Vagina (tissue), 2 donors: ENCODE measurements around the gene CDC27. TPM values are rescaled to one million over a fixed set of nuclear protein-coding genes. Genes with fewer than 3 reads are reported as not detected.
"Not testable (repeated sequence)": the region's sequence is repeated elsewhere in the genome, so short reads cannot be mapped to it uniquely, and the experiment has no call there.

Source experiments
- DNase-seq, 2 donors: peaks; one replicate each; pipeline ENCODE4 v3.0.0-alpha.2; 2017; ENCODE audit errors: extremely low spot score in 2 of 2
- H3K27ac ChIP-seq: fragments of 200-600 bp; sonication (generic); one replicate; pipeline ENCODE4 v1.5.1; 2019
- H3K27me3 ChIP-seq: fragments of 200-600 bp; sonication (generic); one replicate; pipeline ENCODE4 v1.5.1; 2019
- H3K36me3 ChIP-seq, 2 donors: fragments of 200-600 bp; sonication (generic); one replicate each; pipeline ENCODE4 v1.5.1; 2017 to 2019
- H3K4me1 ChIP-seq: fragments of 200-600 bp; sonication (generic); one replicate; pipeline ENCODE4 v1.5.1; 2019
- H3K4me3 ChIP-seq, 2 donors: fragments of 200-600 bp; sonication (generic); 1 replicate in 1 of 2; 2 replicates in 1 of 2; pipeline ENCODE4 v1.5.1; 2016 to 2019
- H3K9me3 ChIP-seq: fragments of 200-600 bp; sonication (generic); one replicate; pipeline ENCODE4 v1.5.1; 2019
- POLR2A ChIP-seq, 2 donors: fragments of 450-650 bp; IDR thresholded peaks; one replicate each; pipeline ENCODE4 v1.6.1; 2017; ENCODE audit warnings: antibody characterized with exemption in 2 of 2, mild to moderate bottlenecking in 2 of 2, moderate library complexity in 2 of 2
- POLR2AphosphoS5 ChIP-seq, 2 donors: sonication (generic); formaldehyde crosslinking; IDR thresholded peaks; one replicate each; pipeline ENCODE4 v1.9.0; 2017; ENCODE audit warnings: antibody characterized with exemption in 2 of 2, mild to moderate bottlenecking in 2 of 2, low read depth in 1 of 2; ENCODE audit not compliant: insufficient read depth in 1 of 2
- intact Hi-C: fragments of 100-400 bp; cut with DNase I; formaldehyde crosslinking; loops from one replicate; pipeline ENCODE4 v1.15.1; 2023
- total RNA-seq: library from RNA; depleted of rRNA; stranded (reverse); fragments of >200 nt; gene quantifications from one replicate; pipeline ENCODE4 v1.2.3, GENCODE V29; 2016
- TF ChIP-seq, protein P1 (sequence below), 3 experiments: fragments of 450-650 bp in 2 of 3; fragments of 200-600 bp in 1 of 3; sonication (generic) in 1 of 3; IDR thresholded peaks; one replicate each; pipeline ENCODE4 v1.5.1; 2017 to 2019; ENCODE audit warnings: antibody characterized with exemption in 3 of 3, mild to moderate bottlenecking in 2 of 3, moderate library complexity in 2 of 3

CDC27 gene
- total RNA-seq, 1 donor from 2014 or later = 91.1 TPM

DNA sequence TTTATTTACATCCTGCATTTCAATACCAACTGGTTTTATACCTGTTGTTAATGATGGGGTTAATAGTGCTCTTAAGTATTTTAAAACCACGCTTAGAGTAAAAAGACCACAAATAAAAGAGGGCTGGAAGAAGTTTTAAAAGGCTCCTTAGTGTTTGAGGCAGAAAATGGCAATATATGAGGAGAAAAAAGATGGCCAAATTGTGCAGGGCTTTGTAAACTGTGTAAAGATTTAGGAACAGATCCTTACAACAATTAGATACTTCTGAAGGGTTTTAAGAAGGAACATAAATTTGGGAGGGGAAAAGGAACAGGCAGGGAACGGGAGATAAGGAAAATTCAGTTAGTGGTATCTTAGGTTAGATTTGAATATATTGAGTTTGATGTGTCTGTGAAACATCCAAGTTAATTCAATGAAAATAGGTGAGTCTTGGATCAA lies 12.7 kb downstream of the CDC27 start:
- Histone ChIP-seq H3K4me3 (no peak overlapping the region), H3K27me3 (no peaks in the 10 kb centered on the region), H3K4me1 (peaks cover 17% of the 10 kb centered on the region), H3K36me3 (peaks cover 0 to 13% of the 10 kb centered on the region in 2 donors), H3K9me3 (no peaks in the 10 kb centered on the region), H3K27ac (no peak overlapping the region)
- intact Hi-C loops = no loop called here
- no peak for DNase-seq
- TF ChIP-seq POLR2AphosphoS5 (IDR thresholded peaks at IDR 0.05; ENCODE audit: insufficient read depth in 1 of 2, low read depth in 1 of 2) = no peak
- TF ChIP-seq, protein P1, sequence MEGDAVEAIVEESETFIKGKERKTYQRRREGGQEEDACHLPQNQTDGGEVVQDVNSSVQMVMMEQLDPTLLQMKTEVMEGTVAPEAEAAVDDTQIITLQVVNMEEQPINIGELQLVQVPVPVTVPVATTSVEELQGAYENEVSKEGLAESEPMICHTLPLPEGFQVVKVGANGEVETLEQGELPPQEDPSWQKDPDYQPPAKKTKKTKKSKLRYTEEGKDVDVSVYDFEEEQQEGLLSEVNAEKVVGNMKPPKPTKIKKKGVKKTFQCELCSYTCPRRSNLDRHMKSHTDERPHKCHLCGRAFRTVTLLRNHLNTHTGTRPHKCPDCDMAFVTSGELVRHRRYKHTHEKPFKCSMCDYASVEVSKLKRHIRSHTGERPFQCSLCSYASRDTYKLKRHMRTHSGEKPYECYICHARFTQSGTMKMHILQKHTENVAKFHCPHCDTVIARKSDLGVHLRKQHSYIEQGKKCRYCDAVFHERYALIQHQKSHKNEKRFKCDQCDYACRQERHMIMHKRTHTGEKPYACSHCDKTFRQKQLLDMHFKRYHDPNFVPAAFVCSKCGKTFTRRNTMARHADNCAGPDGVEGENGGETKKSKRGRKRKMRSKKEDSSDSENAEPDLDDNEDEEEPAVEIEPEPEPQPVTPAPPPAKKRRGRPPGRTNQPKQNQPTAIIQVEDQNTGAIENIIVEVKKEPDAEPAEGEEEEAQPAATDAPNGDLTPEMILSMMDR (IDR thresholded peaks at IDR 0.05) = no peak
- TF ChIP-seq POLR2A (IDR thresholded peaks at IDR 0.05) = no peak

DNA sequence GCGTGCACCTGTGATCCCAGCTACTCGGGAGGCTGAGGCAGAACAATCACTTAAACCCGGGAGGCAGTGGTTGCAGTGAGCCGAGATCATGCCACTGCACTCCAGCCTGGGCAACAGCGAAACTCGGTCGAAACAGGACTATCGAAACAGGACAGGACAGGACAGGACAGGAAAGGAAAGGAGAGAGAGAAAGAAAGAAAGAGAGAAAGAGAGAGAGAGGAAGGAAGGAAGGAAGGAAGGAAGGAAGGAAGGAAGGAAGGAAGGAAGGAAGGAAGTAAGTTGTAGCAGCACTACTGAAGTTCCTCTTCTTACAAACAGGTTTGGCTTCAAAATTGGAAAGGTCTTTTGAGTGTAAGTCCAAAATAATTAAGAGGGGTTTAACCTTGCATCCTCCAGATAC lies 14.3 kb downstream of the CDC27 start:
- H3K27me3 ChIP-seq, H3K36me3 ChIP-seq, intact Hi-C loops, H3K27ac ChIP-seq, H3K9me3 ChIP-seq, DNase-seq, H3K4me3 ChIP-seq: not testable (repeated sequence)
- H3K4me1 ChIP-seq = peaks cover 15% of the 10 kb centered on the region

DNA sequence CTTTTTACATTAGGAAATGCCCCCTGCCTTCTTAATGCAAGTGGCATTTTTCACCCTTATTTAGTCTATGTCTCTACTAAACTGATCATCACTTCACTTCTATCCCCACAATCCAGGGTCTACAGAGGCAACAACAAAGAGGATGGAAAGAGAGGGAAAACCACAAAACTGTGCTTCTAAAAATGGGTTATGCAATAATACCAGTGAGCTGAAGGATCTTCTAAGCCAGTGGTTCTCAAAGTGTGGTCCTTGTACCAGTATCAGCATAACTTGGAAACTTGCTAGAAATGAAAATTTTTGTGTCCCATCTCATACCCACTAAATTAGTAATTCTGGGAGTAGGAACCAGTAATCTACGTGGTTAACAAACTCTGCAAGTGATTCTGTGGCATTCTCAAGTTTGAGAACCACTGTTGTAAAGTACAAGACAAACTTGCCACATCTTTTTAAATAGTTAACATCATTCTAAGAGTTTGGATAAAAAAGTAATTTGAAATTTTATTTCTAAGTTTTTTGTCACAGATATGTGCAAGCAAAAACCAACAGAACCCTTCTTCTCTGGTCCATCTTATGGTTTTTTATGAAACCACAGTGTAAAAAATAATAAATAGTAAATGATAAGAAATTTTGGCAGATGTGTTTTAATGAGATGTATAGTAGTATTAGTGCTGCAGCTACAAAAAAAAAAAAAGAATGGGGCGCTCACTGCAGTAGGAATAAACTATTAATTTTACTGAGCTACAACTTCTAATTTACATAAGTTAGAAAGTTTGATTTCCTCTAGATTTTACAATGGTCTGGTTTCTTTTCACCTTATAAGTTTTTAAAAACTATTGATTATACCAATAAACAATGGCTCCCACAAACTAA lies 16.2 kb downstream of the CDC27 start:
- peaks cover 12% of the 10 kb centered on the region for H3K4me1 ChIP-seq
- DNase-seq = no peak
- no peaks in the 10 kb centered on the region for H3K9me3 ChIP-seq
- TF ChIP-seq POLR2A (IDR thresholded peaks at IDR 0.05) = no peak
- TF ChIP-seq, protein P1 (IDR thresholded peaks at IDR 0.05) = no peak
- TF ChIP-seq POLR2AphosphoS5 (IDR thresholded peaks at IDR 0.05; ENCODE audit: insufficient read depth in 1 of 2, low read depth in 1 of 2) = no peak
- H3K4me3 ChIP-seq = no peak overlapping the region
- intact Hi-C loops = no loop called here
- peaks cover 0 to 13% of the 10 kb centered on the region in 2 donors for H3K36me3 ChIP-seq
- H3K27me3 ChIP-seq = no peaks in the 10 kb centered on the region
- H3K27ac ChIP-seq = no peak overlapping the region

DNA sequence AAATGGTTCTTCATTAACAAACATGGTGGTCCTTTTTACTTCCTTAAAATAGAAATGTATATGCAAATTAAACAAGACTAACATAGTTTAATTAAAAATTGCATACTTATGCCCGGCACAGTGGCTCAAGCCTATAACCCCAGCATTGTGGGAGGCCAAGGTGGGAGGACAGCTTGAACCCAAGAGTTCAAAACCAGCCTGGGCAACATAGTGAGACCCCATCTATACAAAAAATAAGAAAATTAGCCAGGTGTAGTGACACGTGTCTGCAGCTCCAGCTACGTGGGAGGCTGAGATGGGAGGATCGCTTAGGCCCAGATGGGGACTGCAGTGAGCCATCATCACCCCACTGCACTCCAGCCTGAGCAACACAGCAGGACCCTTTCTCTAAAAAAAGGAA lies 18.4 kb downstream of the CDC27 start:
- no peak for DNase-seq
- no peaks in the 10 kb centered on the region for H3K27me3 ChIP-seq
- intact Hi-C loops = no loop called here
- TF ChIP-seq POLR2A (IDR thresholded peaks at IDR 0.05) = no peak
- no peak for TF ChIP-seq POLR2AphosphoS5 (IDR thresholded peaks at IDR 0.05; ENCODE audit: insufficient read depth in 1 of 2, low read depth in 1 of 2)
- TF ChIP-seq, protein P1 (IDR thresholded peaks at IDR 0.05) = no peak
- no peaks in the 10 kb centered on the region for H3K4me1 ChIP-seq
- H3K36me3 ChIP-seq = peaks cover 0 to 16% of the 10 kb centered on the region in 2 donors
- H3K27ac ChIP-seq = no peak overlapping the region
- H3K9me3 ChIP-seq = no peaks in the 10 kb centered on the region
- H3K4me3 ChIP-seq = no peak overlapping the region

DNA sequence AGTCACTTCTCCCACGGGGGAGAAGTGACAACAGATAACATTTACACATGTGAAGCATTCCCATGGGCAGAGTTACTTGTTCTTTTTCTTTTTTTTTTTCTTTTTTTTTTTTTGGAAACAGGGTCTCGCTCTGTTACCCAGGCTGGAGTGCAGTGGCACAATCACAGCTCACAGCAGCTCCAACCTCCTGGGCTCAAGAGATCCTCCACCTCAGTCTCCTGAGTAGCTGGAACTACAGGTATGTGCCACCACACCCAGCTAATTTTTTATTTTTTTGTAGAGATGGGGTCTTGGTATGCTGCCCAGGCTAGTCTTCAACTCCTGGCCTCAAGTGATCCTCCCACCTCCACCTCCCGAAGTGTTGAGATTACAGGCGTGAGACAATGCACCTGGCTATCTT lies 20.2 kb downstream of the CDC27 start:
- H3K36me3 ChIP-seq = peaks cover 0 to 23% of the 10 kb centered on the region in 2 donors
- H3K9me3 ChIP-seq, H3K4me3 ChIP-seq, intact Hi-C loops, H3K27me3 ChIP-seq, H3K27ac ChIP-seq, DNase-seq, H3K4me1 ChIP-seq: not testable (repeated sequence)

DNA sequence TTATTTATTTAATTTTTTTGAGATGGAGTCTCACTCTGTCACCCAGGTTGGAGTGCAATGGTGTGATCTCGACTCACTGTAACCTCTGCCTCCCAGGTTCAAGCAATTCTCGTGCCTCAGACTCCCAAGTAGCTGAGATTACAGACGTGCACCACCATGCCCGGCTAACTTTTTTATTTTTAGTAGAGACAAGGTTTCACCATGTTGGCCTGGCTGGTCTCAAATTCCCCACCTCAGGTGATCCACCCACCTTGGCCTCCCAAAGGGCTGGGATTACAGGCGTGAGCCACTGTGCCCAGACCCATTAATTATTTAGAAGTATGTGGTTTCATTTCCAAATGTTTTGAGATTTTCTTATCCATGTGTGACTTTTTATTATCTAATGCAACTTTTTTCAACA lies 22.2 kb downstream of the CDC27 start:
- DNase-seq, H3K9me3 ChIP-seq, intact Hi-C loops, H3K27ac ChIP-seq, H3K27me3 ChIP-seq, H3K4me3 ChIP-seq, H3K4me1 ChIP-seq: not testable (repeated sequence)
- peaks cover 0 to 23% of the 10 kb centered on the region in 2 donors for H3K36me3 ChIP-seq
